GM12891 (cell line): Measurements from ENCODE around the gene KCTD1.

Experiments
- POLR2A ChIP-seq: IDR thresholded peaks from 2 replicates; pipeline ENCODE4 v1.6.1; 2011; ENCODE audit warnings: low read depth, low read length, control low read depth
- POLR2AphosphoS5 ChIP-seq: IDR thresholded peaks from 2 replicates; pipeline ENCODE4 v1.6.1; 2011; ENCODE audit warnings: low read depth, low read length, control low read depth
- SPI1 ChIP-seq: IDR thresholded peaks from 2 replicates; pipeline ENCODE4 v1.6.1; 2011; ENCODE audit warnings: low read depth, low read length, control low read depth
- TAF1 ChIP-seq: IDR thresholded peaks from 2 replicates; pipeline ENCODE4 v1.6.1; 2011; ENCODE audit warnings: low read depth, low read length, control low read depth

- TF ChIP-seq POLR2A, result no peak
- no peak for TF ChIP-seq TAF1
- no peak for TF ChIP-seq POLR2AphosphoS5
- TF ChIP-seq SPI1, result no peak
Measured at GRCh38 chr18:26563024-26563423, 14.7 kb upstream of the KCTD1 start.
